Ishikawa (cell line): ENCODE data around the gene CSTB.

Experiments used
- CEBPB ChIP-seq: IDR thresholded peaks from 2 replicates; pipeline ENCODE4 v1.6.1; 2012
- EP300 ChIP-seq: IDR thresholded peaks from 2 replicates; pipeline ENCODE4 v1.6.1; 2012; ENCODE audit warnings: borderline replicate concordance
- NFIC ChIP-seq: IDR thresholded peaks from 2 replicates; pipeline ENCODE4 v1.6.1; 2012
- RAD21 ChIP-seq: IDR thresholded peaks from 2 replicates; pipeline ENCODE4 v1.6.1; 2012; ENCODE audit warnings: low read depth
- REST ChIP-seq: IDR thresholded peaks from 2 replicates; pipeline ENCODE4 v1.6.1; 2012; ENCODE audit warnings: low read depth, mild to moderate bottlenecking
- TAF1 ChIP-seq: IDR thresholded peaks from 2 replicates; pipeline ENCODE4 v1.6.1; 2012; ENCODE audit warnings: low read depth, mild to moderate bottlenecking
- YY1 ChIP-seq: IDR thresholded peaks from 2 replicates; pipeline ENCODE4 v1.6.1; 2012; ENCODE audit warnings: low read depth
- TF ChIP-seq, protein P1 (sequence below): IDR thresholded peaks from 2 replicates; pipeline ENCODE4 v1.6.1; 2012

DNA sequence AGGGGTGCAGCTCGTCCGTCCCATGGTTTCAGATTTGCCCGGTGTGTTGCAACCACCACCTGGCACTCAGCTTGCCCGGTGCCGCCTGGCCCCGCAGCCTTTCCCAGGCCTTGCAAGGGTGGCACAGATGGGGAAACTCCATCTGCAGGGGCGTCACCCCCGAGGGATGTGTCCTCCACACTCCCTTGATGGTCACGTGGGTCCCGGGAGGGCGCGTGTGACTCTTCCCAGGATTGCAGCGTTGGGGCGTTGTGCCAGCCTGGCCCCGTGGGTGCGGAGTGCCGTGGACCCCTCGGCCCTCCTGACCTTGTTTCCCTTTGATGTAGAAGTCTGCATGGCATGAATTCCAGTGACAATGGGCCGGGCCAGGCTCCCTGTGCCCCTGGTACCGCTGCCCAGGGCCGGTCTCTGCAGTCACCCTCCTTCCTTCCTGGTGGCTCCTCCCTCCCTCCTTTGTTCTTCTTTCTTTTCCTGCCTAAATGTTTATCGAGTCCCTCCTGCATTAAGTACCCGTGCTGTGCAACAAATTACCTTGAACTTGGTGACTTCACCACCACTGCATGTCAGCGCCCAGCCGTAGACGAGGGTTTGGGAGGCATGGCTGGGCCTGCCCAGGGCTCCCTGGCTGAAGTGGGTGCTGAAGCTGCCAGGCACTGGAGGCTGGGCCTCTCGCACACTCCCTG lies 36.2 kb upstream of the CSTB start:
- TF ChIP-seq EP300 (no peak), REST (no peak), TAF1 (no peak), NFIC (no peak), YY1 (no peak), RAD21 (no peak), CEBPB (no peak)
- TF ChIP-seq, protein P1, sequence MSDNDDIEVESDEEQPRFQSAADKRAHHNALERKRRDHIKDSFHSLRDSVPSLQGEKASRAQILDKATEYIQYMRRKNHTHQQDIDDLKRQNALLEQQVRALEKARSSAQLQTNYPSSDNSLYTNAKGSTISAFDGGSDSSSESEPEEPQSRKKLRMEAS, result no peak; the same call in 1 of the 2 replicates
